Mesenchymal stem cell (in vitro differentiated cells and primary cell): Measurements from ENCODE around the gene LDHAL6A.

ENCODE experiments used
- DNase-seq: peaks from one replicate; pipeline ENCODE4 v3.0.0-alpha.2; 2013
- H2AFZ ChIP-seq: one replicate; pipeline ENCODE4 v1.6.1; 2013; ENCODE audit warnings: low read depth, mild to moderate bottlenecking, control low read depth, inconsistent platforms, low read length, moderate library complexity
- H2AK5ac ChIP-seq: 2 replicates; pipeline ENCODE4 v1.6.1; 2013; ENCODE audit warnings: low read length, moderate library complexity, mild to moderate bottlenecking, inconsistent platforms; ENCODE audit not compliant: severe bottlenecking
- H2BK120ac ChIP-seq: one replicate; pipeline ENCODE4 v1.6.1; 2013; ENCODE audit warnings: low read depth, mild to moderate bottlenecking, inconsistent platforms, low read length, moderate library complexity
- H2BK12ac ChIP-seq, 2 experiments: one replicate each; pipeline ENCODE4 v1.6.1; 2013; ENCODE audit warnings: inconsistent platforms in 2 of 2, low read length in 2 of 2, mild to moderate bottlenecking in 2 of 2, moderate library complexity in 2 of 2, control low read depth in 1 of 2
- H2BK15ac ChIP-seq: one replicate; pipeline ENCODE4 v1.6.1; 2013; ENCODE audit warnings: mild to moderate bottlenecking, low read depth, inconsistent platforms; ENCODE audit not compliant: poor library complexity, severe bottlenecking
- H2BK5ac ChIP-seq: 2 replicates; pipeline ENCODE4 v1.6.1; 2013; ENCODE audit warnings: low read depth, mild to moderate bottlenecking, low read length, control low read depth, inconsistent platforms; ENCODE audit not compliant: poor library complexity, severe bottlenecking
- H3K14ac ChIP-seq, 2 experiments: one replicate each; pipeline ENCODE4 v1.6.1; 2013; ENCODE audit warnings: inconsistent platforms in 2 of 2, low read length in 2 of 2, control low read depth in 1 of 2, mild to moderate bottlenecking in 1 of 2, moderate library complexity in 1 of 2
- H3K18ac ChIP-seq, 2 experiments: one replicate each; pipeline ENCODE4 v1.6.1; 2013; ENCODE audit warnings: inconsistent platforms in 2 of 2, low read length in 2 of 2, control low read depth in 1 of 2, low read depth in 1 of 2, mild to moderate bottlenecking in 1 of 2
- H3K23ac ChIP-seq, 2 experiments: one replicate each; pipeline ENCODE4 v1.6.1; 2013; ENCODE audit warnings: inconsistent platforms in 2 of 2, low read length in 2 of 2, mild to moderate bottlenecking in 2 of 2, moderate library complexity in 2 of 2, control low read depth in 1 of 2
- H3K27ac ChIP-seq: 2 replicates; pipeline ENCODE4 v1.5.1; 2013; ENCODE audit warnings: mild to moderate bottlenecking, moderate library complexity, low read length, control low read depth, inconsistent platforms; ENCODE audit not compliant: poor library complexity, severe bottlenecking
- H3K27me3 ChIP-seq, 2 experiments: 2 replicates each; pipeline versions ENCODE4 v1.6.1 to v1.7.0; 2013; ENCODE audit warnings: low read length in 2 of 2, mild to moderate bottlenecking in 2 of 2, moderate library complexity in 2 of 2, control low read depth in 1 of 2, inconsistent platforms in 1 of 2; ENCODE audit not compliant: control insufficient read depth in 1 of 2, insufficient read depth in 1 of 2
- H3K36me3 ChIP-seq, 2 experiments: 2 replicates each; pipeline versions ENCODE4 v1.6.1 to v1.7.0; 2013; ENCODE audit warnings: low read length in 2 of 2, control low read depth in 1 of 2, inconsistent platforms in 1 of 2, low read depth in 1 of 2, mild to moderate bottlenecking in 1 of 2; ENCODE audit not compliant: insufficient read depth in 2 of 2, control insufficient read depth in 1 of 2
- H3K4ac ChIP-seq, 2 experiments: one replicate each; pipeline ENCODE4 v1.6.1; 2013; ENCODE audit warnings: inconsistent platforms in 2 of 2, low read length in 2 of 2, mild to moderate bottlenecking in 2 of 2, moderate library complexity in 2 of 2, control low read depth in 1 of 2, low read depth in 1 of 2
- H3K4me1 ChIP-seq: 2 replicates; pipeline ENCODE4 v1.6.1; 2013; ENCODE audit warnings: low read depth, low read length, control low read depth; ENCODE audit not compliant: control insufficient read depth, insufficient read depth
- H3K4me2 ChIP-seq: 2 replicates; pipeline ENCODE4 v1.6.1; 2013; ENCODE audit warnings: low read length, mild to moderate bottlenecking, inconsistent platforms; ENCODE audit not compliant: poor library complexity, severe bottlenecking
- H3K4me3 ChIP-seq, 2 experiments: 2 replicates each; pipeline versions ENCODE4 v1.5.1 to v1.7.0; 2013; ENCODE audit warnings: low read length in 2 of 2, mild to moderate bottlenecking in 2 of 2, control low read depth in 1 of 2, low read depth in 1 of 2; ENCODE audit not compliant: insufficient read depth in 1 of 2
- H3K79me1 ChIP-seq: replicated peaks from 2 replicates; pipeline ENCODE4 v1.6.1; 2013; ENCODE audit warnings: mild to moderate bottlenecking, control low read depth, low read length, inconsistent platforms; ENCODE audit not compliant: poor library complexity, severe bottlenecking
- H3K9ac ChIP-seq: 2 replicates; pipeline ENCODE4 v1.7.0; 2013; ENCODE audit warnings: mild to moderate bottlenecking, low read length, moderate library complexity
- H3K9me3 ChIP-seq: 2 replicates; pipeline ENCODE4 v1.7.0; 2013; ENCODE audit warnings: mild to moderate bottlenecking, low read length; ENCODE audit not compliant: control insufficient read depth
- H4K8ac ChIP-seq: one replicate; pipeline ENCODE4 v1.6.1; 2013; ENCODE audit warnings: inconsistent platforms, mild to moderate bottlenecking, low read length, moderate library complexity
- H4K91ac ChIP-seq: one replicate; pipeline ENCODE4 v1.6.1; 2013; ENCODE audit warnings: mild to moderate bottlenecking, low read length, inconsistent platforms
- WGBS: methylation state at CpG from one replicate; pipeline ENCODE4 v1.1.7; 2013; ENCODE audit warnings: mixed read lengths; 5-methylcytosine and 5-hydroxymethylcytosine counted together

Gene LDHAL6A

DNA sequence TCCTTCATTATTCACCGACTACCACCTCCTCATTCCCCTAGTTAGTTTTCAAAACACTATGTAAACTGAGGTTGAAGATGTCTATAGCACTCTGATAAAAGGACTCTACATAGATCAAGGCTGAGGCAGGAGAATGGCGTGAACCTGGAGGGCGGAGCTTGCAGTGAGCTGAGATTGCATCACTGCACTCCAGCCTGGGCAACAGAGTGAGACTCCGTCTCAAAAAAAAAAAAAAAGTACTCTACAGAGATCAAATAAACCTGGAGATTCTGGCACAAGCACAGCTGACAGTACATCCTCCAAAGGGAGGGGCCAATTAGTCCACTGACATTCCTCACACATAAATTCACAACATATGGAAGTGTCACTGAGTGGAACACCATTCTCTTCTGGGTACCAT lies 40.0 kb downstream of the LDHAL6A start:
- Histone ChIP-seq H2AFZ (no peak overlapping the region), H3K9me3 (no peaks in the 10 kb centered on the region), H2BK120ac (no peak overlapping the region), H3K14ac (no peak overlapping the region), H2BK5ac (no peak overlapping the region), H3K23ac (no peak overlapping the region), H3K9ac (no peak overlapping the region), H3K4me3 (no peak overlapping the region), H4K8ac (no peak overlapping the region), H3K4me1 (peaks cover 2% of the 10 kb centered on the region), H3K18ac (no peak overlapping the region), H3K4me2 (no peak overlapping the region), H4K91ac (no peak overlapping the region), H3K79me1 (peaks cover 21% of the 10 kb centered on the region), H3K27ac (no peak overlapping the region), H2AK5ac (no peak overlapping the region), H2BK12ac (no peak overlapping the region), H3K4ac (no peak overlapping the region), H3K36me3 (peaks cover 18 to 83% of the 10 kb centered on the region in 2 experiments), H3K27me3 (no peaks in the 10 kb centered on the region), H2BK15ac (no peak overlapping the region)
- no peak for DNase-seq
- 99% methylated on average over 3 of the region's 4 CpGs for WGBS

DNA sequence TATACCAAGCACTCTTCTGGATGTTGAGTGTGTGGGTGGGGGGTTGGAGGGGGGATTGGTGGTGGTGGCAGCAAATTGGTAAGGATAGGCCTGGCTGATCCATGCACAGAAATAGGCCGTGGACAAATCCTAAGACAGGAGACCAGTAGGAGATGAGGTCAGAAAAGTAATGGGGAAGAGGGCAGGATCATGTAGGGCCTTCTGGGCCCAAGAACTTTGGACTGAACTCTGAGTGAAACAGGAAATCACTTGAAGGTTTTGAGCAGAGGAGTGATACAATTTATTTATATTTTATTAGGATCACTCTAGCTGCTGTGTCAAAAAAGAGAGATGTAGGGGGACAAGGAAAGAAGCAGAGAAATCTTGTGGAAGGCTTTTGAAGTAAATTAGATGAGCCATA lies 42.4 kb downstream of the LDHAL6A start:
- Histone ChIP-seq H4K8ac (no peak overlapping the region), H3K9ac (no peak overlapping the region), H2AFZ (no peak overlapping the region), H2AK5ac (no peak overlapping the region), H3K14ac (no peak overlapping the region), H3K27ac (no peak overlapping the region), H3K9me3 (no peaks in the 10 kb centered on the region), H3K4me2 (no peak overlapping the region), H4K91ac (no peak overlapping the region), H3K36me3 (peaks cover 16 to 92% of the 10 kb centered on the region in 2 experiments), H2BK12ac (no peak overlapping the region), H3K23ac (no peak overlapping the region), H3K18ac (no peak overlapping the region), H2BK120ac (no peak overlapping the region), H3K4me1 (no peaks in the 10 kb centered on the region), H3K4ac (no peak overlapping the region), H3K79me1 (peaks cover 16% of the 10 kb centered on the region), H2BK15ac (no peak overlapping the region), H3K27me3 (no peaks in the 10 kb centered on the region), H3K4me3 (no peak overlapping the region), H2BK5ac (no peak overlapping the region)
- no peak for DNase-seq
- 94% methylated on average over 1 of the region's 1 CpG for WGBS

DNA sequence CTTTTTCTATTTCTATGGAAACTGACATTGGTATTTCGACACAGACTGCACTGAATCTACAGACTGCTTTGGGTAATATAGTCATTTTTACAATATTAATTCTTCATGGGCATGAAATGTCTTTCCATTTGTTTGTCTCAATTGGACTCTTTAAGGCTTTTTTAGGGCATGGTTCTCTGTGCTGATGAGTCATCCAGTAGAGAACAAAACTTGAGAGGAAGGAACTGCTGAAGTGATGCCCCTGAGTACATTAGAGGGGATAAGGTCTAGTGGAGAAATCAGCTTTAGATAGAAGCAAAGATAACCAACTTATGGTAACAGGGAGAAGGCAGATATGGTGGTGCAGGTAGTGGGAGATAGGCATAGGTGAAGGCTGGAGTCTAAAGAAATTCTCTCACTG lies 46.0 kb downstream of the LDHAL6A start:
- no peaks in the 10 kb centered on the region for H3K9me3 ChIP-seq
- no peak overlapping the region for H4K91ac ChIP-seq
- no peak overlapping the region for H2BK5ac ChIP-seq
- H3K9ac ChIP-seq = no peak overlapping the region
- H3K27me3 ChIP-seq = no peaks in the 10 kb centered on the region
- peaks cover 20 to 91% of the 10 kb centered on the region in 2 experiments for H3K36me3 ChIP-seq
- H2BK120ac ChIP-seq = no peak overlapping the region
- H3K79me1 ChIP-seq = peaks cover 14% of the 10 kb centered on the region
- H3K27ac ChIP-seq = no peak overlapping the region
- H3K23ac ChIP-seq = no peak overlapping the region
- H3K18ac ChIP-seq = no peak overlapping the region
- no CpG with 5 or more reads among the region's 1 CpG for WGBS
- no peaks in the 10 kb centered on the region for H3K4me1 ChIP-seq
- no peak overlapping the region for H3K4me3 ChIP-seq
- no peak overlapping the region for H3K14ac ChIP-seq
- H2AK5ac ChIP-seq = no peak overlapping the region
- H4K8ac ChIP-seq = no peak overlapping the region
- H2AFZ ChIP-seq = no peak overlapping the region
- no peak overlapping the region for H3K4me2 ChIP-seq
- H2BK12ac ChIP-seq = no peak overlapping the region
- no peak for DNase-seq
- H2BK15ac ChIP-seq = no peak overlapping the region
- no peak overlapping the region for H3K4ac ChIP-seq

DNA sequence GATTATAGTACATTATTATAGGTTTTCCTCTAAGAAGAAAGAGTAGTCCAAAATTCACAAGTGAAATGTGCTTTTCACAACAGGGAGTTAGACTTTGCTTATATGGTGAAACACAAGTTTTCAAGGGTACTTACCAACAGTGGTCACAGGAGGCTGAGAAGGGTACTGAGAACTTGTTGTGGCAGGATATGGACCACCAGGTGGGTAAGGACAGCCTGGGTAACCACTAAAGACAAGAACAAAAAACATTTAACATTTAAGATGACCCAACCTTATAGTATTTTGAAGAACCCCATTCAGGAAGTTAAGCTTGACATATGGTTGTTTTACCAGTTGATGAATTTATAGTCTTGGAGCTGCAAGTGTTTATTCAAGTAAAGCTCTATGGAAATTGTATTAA lies 46.7 kb downstream of the LDHAL6A start:
- Histone ChIP-seq H3K36me3 (peaks cover 18 to 91% of the 10 kb centered on the region in 2 experiments), H2AK5ac (no peak overlapping the region), H3K79me1 (peaks cover 11% of the 10 kb centered on the region), H3K4ac (no peak overlapping the region), H3K4me2 (no peak overlapping the region), H3K23ac (no peak overlapping the region), H4K91ac (no peak overlapping the region), H3K27ac (no peak overlapping the region), H4K8ac (no peak overlapping the region), H2AFZ (no peak overlapping the region), H3K9me3 (no peaks in the 10 kb centered on the region), H2BK5ac (no peak overlapping the region), H2BK12ac (no peak overlapping the region), H3K4me3 (no peak overlapping the region), H2BK120ac (no peak overlapping the region), H3K9ac (no peak overlapping the region), H2BK15ac (no peak overlapping the region), H3K4me1 (no peaks in the 10 kb centered on the region), H3K18ac (no peak overlapping the region), H3K27me3 (no peaks in the 10 kb centered on the region), H3K14ac (no peak overlapping the region)
- DNase-seq = no peak
